ENCODE measurements around the gene RNF207.

- TF ChIP-seq REST (tag by site-specific recombination; IDR thresholded peaks at IDR 0.05) (no peak), ZNF398 (tag by site-specific recombination; IDR thresholded peaks at IDR 0.05) (no peak), CTCF (tag by site-specific recombination; IDR thresholded peaks at IDR 0.05) (no peak), ZNF785 (tag by site-specific recombination; IDR thresholded peaks at IDR 0.05) (no peak)
- TF ChIP-seq, protein P1, sequence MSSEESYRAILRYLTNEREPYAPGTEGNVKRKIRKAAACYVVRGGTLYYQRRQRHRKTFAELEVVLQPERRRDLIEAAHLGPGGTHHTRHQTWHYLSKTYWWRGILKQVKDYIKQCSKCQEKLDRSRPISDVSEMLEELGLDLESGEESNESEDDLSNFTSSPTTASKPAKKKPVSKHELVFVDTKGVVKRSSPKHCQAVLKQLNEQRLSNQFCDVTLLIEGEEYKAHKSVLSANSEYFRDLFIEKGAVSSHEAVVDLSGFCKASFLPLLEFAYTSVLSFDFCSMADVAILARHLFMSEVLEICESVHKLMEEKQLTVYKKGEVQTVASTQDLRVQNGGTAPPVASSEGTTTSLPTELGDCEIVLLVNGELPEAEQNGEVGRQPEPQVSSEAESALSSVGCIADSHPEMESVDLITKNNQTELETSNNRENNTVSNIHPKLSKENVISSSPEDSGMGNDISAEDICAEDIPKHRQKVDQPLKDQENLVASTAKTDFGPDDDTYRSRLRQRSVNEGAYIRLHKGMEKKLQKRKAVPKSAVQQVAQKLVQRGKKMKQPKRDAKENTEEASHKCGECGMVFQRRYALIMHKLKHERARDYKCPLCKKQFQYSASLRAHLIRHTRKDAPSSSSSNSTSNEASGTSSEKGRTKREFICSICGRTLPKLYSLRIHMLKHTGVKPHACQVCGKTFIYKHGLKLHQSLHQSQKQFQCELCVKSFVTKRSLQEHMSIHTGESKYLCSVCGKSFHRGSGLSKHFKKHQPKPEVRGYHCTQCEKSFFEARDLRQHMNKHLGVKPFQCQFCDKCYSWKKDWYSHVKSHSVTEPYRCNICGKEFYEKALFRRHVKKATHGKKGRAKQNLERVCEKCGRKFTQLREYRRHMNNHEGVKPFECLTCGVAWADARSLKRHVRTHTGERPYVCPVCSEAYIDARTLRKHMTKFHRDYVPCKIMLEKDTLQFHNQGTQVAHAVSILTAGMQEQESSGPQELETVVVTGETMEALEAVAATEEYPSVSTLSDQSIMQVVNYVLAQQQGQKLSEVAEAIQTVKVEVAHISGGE (tag by site-specific recombination; conservative IDR thresholded peaks at IDR 0.05; ENCODE audit: low read depth), result no peak
Observed at GRCh38 chr1:6254691-6255090, 48.8 kb downstream of the RNF207 start.

Data from HEK293 (cell line).